HEK293 (cell line): Measurements from ENCODE around the gene ARHGEF40.

Experiments
- CTCF ChIA-PET: fragments of 350-600 bp; formaldehyde crosslinking; extraction: SDS; loops from one replicate; lab custom pipeline; 2021; ENCODE audit warnings: antibody characterized with exemption; lab: Yijun Ruan, JAX
- POLR2A ChIA-PET: fragments of 300-600 bp; formaldehyde crosslinking; extraction: SDS; loops from one replicate; lab custom pipeline; 2020; ENCODE audit warnings: antibody characterized with exemption, inconsistent platforms; lab: Yijun Ruan, JAX
- H3K27ac ChIP-seq: fragments of 200-500 bp; sonication (Bioruptor generic); 2 replicates; pipeline ENCODE4 v1.5.1; 2014; ENCODE audit warnings: low read depth, low read length, control low read depth, inconsistent platforms; ENCODE audit errors: extremely low read depth
- H3K36me3 ChIP-seq, 2 experiments: fragments of 200-500 bp in 1 of 2; sonication (Bioruptor generic) in 1 of 2; 1 replicate in 1 of 2; 2 replicates in 1 of 2; pipeline ENCODE4 v1.5.1; 2014 to 2017; ENCODE audit warnings: inconsistent platforms in 2 of 2, low read length in 2 of 2; ENCODE audit not compliant: control insufficient read depth in 2 of 2, insufficient read depth in 1 of 2
- H3K4me1 ChIP-seq: fragments of 200-500 bp; sonication (Bioruptor generic); 2 replicates; pipeline ENCODE4 v1.5.1; 2014; ENCODE audit warnings: mild to moderate bottlenecking, low read length, inconsistent platforms; ENCODE audit not compliant: control insufficient read depth, insufficient read depth
- H3K4me3 ChIP-seq: 2 replicates; pipeline ENCODE4 v1.5.1; 2011; ENCODE audit warnings: low read depth, mild to moderate bottlenecking, control low read depth, low read length, moderate library complexity
- H3K9me3 ChIP-seq: fragments of 200-500 bp; sonication (Bioruptor generic); 2 replicates; pipeline ENCODE4 v1.5.1; 2014; ENCODE audit warnings: low read depth, low read length, inconsistent platforms; ENCODE audit not compliant: control insufficient read depth, insufficient read depth
- GLIS1 ChIP-seq: fragments of 450-650 bp; formaldehyde crosslinking; IDR thresholded peaks from 2 replicates; pipeline ENCODE4 v1.5.1; 2016; ENCODE audit warnings: missing biosample characterization, missing genetic modification characterization
- HOXA7 ChIP-seq: sonication (generic); formaldehyde crosslinking; IDR thresholded peaks from 2 replicates; pipeline ENCODE4 v1.8.1; 2022; ENCODE audit warnings: missing genetic modification reagents, borderline replicate concordance
- HOXD13 ChIP-seq: sonication (generic); formaldehyde crosslinking; IDR thresholded peaks from 2 replicates; pipeline ENCODE4 v1.8.0; 2022; ENCODE audit warnings: missing genetic modification reagents, borderline replicate concordance
- IKZF3 ChIP-seq: fragments of 450-650 bp; IDR thresholded peaks from 2 replicates; pipeline ENCODE4 v1.5.0; 2018; ENCODE audit warnings: missing biosample characterization, mild to moderate bottlenecking, missing genetic modification characterization, moderate library complexity
- SP7 ChIP-seq: fragments of 450-650 bp; formaldehyde crosslinking; IDR thresholded peaks from 2 replicates; pipeline ENCODE4 v1.5.1; 2016; ENCODE audit warnings: missing biosample characterization, missing genetic modification characterization
- ZNF121 ChIP-seq: fragments of 450-650 bp; formaldehyde crosslinking; IDR thresholded peaks from 2 replicates; pipeline ENCODE4 v1.5.1; 2016; ENCODE audit warnings: missing biosample characterization, missing genetic modification characterization
- ZNF16 ChIP-seq: fragments of 450-650 bp; formaldehyde crosslinking; IDR thresholded peaks from 2 replicates; pipeline ENCODE4 v1.5.1; 2016; ENCODE audit warnings: low read depth, missing biosample characterization, missing genetic modification characterization
- ZNF211 ChIP-seq: fragments of 450-650 bp; formaldehyde crosslinking; IDR thresholded peaks from 2 replicates; pipeline ENCODE4 v1.5.1; 2016; ENCODE audit warnings: low read depth, missing biosample characterization, missing genetic modification characterization
- ZNF324 ChIP-seq: fragments of 450-650 bp; formaldehyde crosslinking; IDR thresholded peaks from 2 replicates; pipeline ENCODE4 v1.5.1; 2016; ENCODE audit warnings: missing biosample characterization, missing genetic modification characterization
- ZNF341 ChIP-seq: fragments of 450-650 bp; formaldehyde crosslinking; IDR thresholded peaks from 2 replicates; pipeline ENCODE4; 2016; ENCODE audit warnings: low read depth, missing biosample characterization, missing genetic modification characterization
- ZNF350 ChIP-seq: fragments of 450-650 bp; formaldehyde crosslinking; IDR thresholded peaks from 2 replicates; pipeline ENCODE4 v1.5.0; 2017; ENCODE audit warnings: missing biosample characterization, mild to moderate bottlenecking, missing genetic modification characterization
- ZNF530 ChIP-seq: fragments of 450-650 bp; formaldehyde crosslinking; IDR thresholded peaks from 2 replicates; pipeline ENCODE4 v1.5.1; 2016; ENCODE audit warnings: low read depth, missing biosample characterization, missing genetic modification characterization
- ZNF555 ChIP-seq: fragments of 450-650 bp; formaldehyde crosslinking; conservative IDR thresholded peaks from 2 replicates; pipeline ENCODE4 v1.5.1; 2017; ENCODE audit warnings: missing biosample characterization, mild to moderate bottlenecking, missing genetic modification characterization, inconsistent platforms
- ZNF624 ChIP-seq: fragments of 450-650 bp; formaldehyde crosslinking; IDR thresholded peaks from 2 replicates; pipeline ENCODE4 v1.5.1; 2017; ENCODE audit warnings: missing biosample characterization, missing genetic modification characterization
- ZNF670 ChIP-seq: fragments of 450-650 bp; formaldehyde crosslinking; IDR thresholded peaks from 2 replicates; pipeline ENCODE4 v1.5.1; 2016; ENCODE audit warnings: missing biosample characterization, missing genetic modification characterization, low read depth
- ZNF776 ChIP-seq: fragments of 450-650 bp; formaldehyde crosslinking; IDR thresholded peaks from 2 replicates; pipeline ENCODE4 v1.5.0; 2017; ENCODE audit warnings: missing biosample characterization, missing genetic modification characterization, borderline replicate concordance
- ZNF791 ChIP-seq: fragments of 450-650 bp; formaldehyde crosslinking; IDR thresholded peaks from 2 replicates; pipeline ENCODE4 v1.5.1; 2016; ENCODE audit warnings: missing biosample characterization, missing genetic modification characterization
- TF ChIP-seq, protein P1 (sequence below): fragments of 450-650 bp; formaldehyde crosslinking; IDR thresholded peaks from 2 replicates; pipeline ENCODE4 v1.5.1; 2016; ENCODE audit warnings: missing biosample characterization, missing genetic modification characterization
- TF ChIP-seq, protein P2 (sequence below): fragments of 450-650 bp; formaldehyde crosslinking; IDR thresholded peaks from 2 replicates; pipeline ENCODE4 v1.5.1; 2017; ENCODE audit warnings: missing biosample characterization, missing genetic modification characterization
- TF ChIP-seq, protein P3 (sequence below): fragments of 450-650 bp; formaldehyde crosslinking; IDR thresholded peaks from 2 replicates; pipeline ENCODE4 v1.5.1; 2017; ENCODE audit warnings: missing biosample characterization, missing genetic modification characterization
- TF ChIP-seq, protein P4 (sequence below): fragments of 450-650 bp; formaldehyde crosslinking; IDR thresholded peaks from 2 replicates; pipeline ENCODE4 v1.5.1; 2017; ENCODE audit warnings: missing biosample characterization, mild to moderate bottlenecking, missing genetic modification characterization, moderate library complexity
- TF ChIP-seq, protein P5 (sequence below): IDR thresholded peaks from 2 replicates; pipeline ENCODE4 v1.6.1; 2011; ENCODE audit warnings: mild to moderate bottlenecking, low read depth, low read length, borderline replicate concordance
- TF ChIP-seq, protein P6 (sequence below): fragments of 450-650 bp; formaldehyde crosslinking; IDR thresholded peaks from 2 replicates; pipeline ENCODE4 v1.5.1; 2016; ENCODE audit warnings: missing biosample characterization, missing genetic modification characterization

The ARHGEF40 gene

DNA sequence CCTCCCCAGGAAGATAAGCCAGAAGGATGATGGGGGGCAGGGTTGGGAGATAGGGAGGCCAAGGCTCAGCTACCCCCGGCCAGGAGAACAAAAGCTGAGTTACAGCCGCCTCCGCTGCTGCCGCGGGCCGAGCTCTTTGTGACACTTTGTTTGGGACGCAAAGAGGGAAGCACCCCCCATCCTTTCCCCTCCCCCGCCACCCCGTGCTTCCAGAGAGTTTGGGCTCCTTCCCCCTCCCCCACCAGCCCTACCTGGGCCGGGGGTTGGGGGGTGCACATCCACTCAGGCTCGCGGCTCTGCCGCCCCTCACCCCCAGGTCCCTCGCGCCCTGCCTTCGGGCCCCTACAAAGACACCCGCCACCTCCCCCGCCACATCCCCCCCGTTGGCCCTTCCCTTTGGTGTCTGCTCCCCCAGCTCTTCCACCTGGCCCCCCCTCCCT is 27.6 kb downstream of the ARHGEF40 start (continued):
- no peak for TF ChIP-seq ZNF530 (tag by site-specific recombination)
- TF ChIP-seq, protein P1, sequence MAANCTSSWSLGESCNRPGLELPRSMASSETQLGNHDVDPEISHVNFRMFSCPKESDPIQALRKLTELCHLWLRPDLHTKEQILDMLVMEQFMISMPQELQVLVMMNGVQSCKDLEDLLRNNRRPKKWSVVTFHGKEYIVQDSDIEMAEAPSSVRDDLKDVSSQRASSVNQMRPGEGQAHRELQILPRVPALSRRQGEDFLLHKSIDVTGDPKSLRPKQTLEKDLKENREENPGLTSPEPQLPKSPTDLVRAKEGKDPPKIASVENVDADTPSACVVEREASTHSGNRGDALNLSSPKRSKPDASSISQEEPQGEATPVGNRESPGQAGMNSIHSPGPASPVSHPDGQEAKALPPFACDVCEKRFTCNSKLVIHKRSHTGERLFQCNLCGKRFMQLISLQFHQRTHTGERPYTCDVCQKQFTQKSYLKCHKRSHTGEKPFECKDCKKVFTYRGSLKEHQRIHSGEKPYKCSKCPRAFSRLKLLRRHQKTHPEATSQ (tag by site-specific recombination), result no peak
- TF ChIP-seq, protein P2, sequence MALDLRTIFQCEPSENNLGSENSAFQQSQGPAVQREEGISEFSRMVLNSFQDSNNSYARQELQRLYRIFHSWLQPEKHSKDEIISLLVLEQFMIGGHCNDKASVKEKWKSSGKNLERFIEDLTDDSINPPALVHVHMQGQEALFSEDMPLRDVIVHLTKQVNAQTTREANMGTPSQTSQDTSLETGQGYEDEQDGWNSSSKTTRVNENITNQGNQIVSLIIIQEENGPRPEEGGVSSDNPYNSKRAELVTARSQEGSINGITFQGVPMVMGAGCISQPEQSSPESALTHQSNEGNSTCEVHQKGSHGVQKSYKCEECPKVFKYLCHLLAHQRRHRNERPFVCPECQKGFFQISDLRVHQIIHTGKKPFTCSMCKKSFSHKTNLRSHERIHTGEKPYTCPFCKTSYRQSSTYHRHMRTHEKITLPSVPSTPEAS (tag by site-specific recombination), result no peak
- peak; percentile 20; the same call in 1 of the 2 replicates for TF ChIP-seq ZNF341 (tag by site-specific recombination)
- TF ChIP-seq ZNF791 (tag by site-specific recombination), result no peak
- TF ChIP-seq, protein P3, sequence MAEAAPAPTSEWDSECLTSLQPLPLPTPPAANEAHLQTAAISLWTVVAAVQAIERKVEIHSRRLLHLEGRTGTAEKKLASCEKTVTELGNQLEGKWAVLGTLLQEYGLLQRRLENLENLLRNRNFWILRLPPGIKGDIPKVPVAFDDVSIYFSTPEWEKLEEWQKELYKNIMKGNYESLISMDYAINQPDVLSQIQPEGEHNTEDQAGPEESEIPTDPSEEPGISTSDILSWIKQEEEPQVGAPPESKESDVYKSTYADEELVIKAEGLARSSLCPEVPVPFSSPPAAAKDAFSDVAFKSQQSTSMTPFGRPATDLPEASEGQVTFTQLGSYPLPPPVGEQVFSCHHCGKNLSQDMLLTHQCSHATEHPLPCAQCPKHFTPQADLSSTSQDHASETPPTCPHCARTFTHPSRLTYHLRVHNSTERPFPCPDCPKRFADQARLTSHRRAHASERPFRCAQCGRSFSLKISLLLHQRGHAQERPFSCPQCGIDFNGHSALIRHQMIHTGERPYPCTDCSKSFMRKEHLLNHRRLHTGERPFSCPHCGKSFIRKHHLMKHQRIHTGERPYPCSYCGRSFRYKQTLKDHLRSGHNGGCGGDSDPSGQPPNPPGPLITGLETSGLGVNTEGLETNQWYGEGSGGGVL (tag by site-specific recombination), result peak; percentile 28; the same call in 1 of the 2 replicates
- TF ChIP-seq, protein P4, sequence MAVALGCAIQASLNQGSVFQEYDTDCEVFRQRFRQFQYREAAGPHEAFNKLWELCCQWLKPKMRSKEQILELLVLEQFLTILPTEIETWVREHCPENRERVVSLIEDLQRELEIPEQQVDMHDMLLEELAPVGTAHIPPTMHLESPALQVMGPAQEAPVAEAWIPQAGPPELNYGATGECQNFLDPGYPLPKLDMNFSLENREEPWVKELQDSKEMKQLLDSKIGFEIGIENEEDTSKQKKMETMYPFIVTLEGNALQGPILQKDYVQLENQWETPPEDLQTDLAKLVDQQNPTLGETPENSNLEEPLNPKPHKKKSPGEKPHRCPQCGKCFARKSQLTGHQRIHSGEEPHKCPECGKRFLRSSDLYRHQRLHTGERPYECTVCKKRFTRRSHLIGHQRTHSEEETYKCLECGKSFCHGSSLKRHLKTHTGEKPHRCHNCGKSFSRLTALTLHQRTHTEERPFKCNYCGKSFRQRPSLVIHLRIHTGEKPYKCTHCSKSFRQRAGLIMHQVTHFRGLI (tag by site-specific recombination), result no peak
- TF ChIP-seq ZNF121, result no peak
- no peak for TF ChIP-seq ZNF624 (tag by site-specific recombination)
- TF ChIP-seq, protein P5, sequence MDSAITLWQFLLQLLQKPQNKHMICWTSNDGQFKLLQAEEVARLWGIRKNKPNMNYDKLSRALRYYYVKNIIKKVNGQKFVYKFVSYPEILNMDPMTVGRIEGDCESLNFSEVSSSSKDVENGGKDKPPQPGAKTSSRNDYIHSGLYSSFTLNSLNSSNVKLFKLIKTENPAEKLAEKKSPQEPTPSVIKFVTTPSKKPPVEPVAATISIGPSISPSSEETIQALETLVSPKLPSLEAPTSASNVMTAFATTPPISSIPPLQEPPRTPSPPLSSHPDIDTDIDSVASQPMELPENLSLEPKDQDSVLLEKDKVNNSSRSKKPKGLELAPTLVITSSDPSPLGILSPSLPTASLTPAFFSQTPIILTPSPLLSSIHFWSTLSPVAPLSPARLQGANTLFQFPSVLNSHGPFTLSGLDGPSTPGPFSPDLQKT, result no peak
- TF ChIP-seq, protein P6, sequence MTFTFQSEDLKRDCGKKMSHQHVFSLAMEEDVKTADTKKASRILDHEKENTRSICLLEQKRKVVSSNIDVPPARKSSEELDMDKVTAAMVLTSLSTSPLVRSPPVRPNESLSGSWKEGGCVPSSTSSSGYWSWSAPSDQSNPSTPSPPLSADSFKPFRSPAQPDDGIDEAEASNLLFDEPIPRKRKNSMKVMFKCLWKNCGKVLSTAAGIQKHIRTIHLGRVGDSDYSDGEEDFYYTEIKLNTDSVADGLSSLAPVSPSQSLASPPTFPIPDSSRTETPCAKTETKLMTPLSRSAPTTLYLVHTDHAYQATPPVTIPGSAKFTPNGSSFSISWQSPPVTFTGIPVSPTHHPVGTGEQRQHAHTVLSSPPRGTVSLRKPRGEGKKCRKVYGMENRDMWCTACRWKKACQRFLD (tag by site-specific recombination), result no peak
- TF ChIP-seq ZNF670 (tag by site-specific recombination), result no peak
- no peak for TF ChIP-seq ZNF555
- no peak for TF ChIP-seq ZNF350 (tag by site-specific recombination)

DNA sequence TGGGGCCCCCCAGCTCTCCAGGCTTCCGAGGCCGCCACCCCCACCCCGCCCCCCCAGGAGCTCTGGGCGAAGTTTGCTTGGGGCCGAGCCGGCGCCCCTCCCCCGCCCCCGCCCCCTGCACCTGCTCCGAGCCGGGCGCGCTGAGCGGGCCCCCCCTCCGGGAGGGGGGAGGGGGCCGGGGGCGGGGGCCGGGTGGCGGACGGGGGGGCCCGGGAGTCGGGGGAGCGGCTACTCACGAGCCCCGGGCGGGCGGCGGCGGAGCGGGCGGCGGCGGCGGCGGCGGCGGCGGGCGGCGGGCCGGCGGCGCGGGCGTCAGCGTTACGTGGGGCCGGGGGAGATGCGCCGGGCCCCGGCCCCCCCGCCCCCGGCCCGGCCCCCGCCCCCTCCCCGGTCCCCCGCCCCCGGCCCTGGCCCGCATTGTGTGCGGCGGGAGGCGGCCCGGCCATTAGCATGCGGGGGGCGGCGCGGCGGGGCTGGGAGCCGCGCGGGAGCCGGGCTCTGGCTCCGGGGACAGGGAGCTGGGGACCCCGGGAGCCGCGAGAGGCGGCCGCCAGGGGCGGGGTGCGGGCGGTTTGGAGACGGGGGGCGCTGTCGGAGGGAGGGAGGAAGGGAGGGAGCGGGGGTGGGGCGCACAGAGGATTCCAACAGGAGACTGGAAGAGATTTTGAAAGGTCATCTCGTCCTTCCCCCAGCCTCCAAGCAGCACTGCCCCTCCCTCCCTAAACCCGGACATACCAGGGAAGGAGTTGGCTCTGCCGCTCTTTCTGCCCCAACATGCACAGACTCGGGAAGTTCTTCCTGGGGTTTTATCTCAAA is 28.2 kb downstream of the ARHGEF40 start, which contains the start of gene ZNF219:
TSS of gene ZNF219 (minus strand) at position 580 of the 816 bp plus-strand sequence. CDS start 5,064 bp downstream, outside the sequence.
- Histone ChIP-seq H3K9me3 (no peaks in the 10 kb centered on the region), H3K4me3 (peak within 1 kb of the TSS; percentile 56), H3K4me1 (peaks cover 23% of the 10 kb centered on the region), H3K36me3 (peaks cover 0 to under 1% of the 10 kb centered on the region in 2 experiments; a peak in 1 of 3 replicates), H3K27ac (peak within 1 kb of the TSS; percentile 72)
- ChIA-PET POLR2A (interaction anchor here (0.9 to 2.9 kb wide), 4 partner anchors 9 to 35 kb away, joined by 3 to 18 read pairs (median 4); partner anchors contain the start of gene ARHGEF40), CTCF (interaction anchor here (1.3 to 6.9 kb wide), 4 partner anchors 9 to 82 kb away, joined by 6 to 136 read pairs (median 7); no protein-coding TSS in a partner anchor)
- TF ChIP-seq ZNF324 (tag by site-specific recombination) (no peak), ZNF16 (tag by site-specific recombination) (no peak), ZNF776 (tag by site-specific recombination) (no peak), GLIS1 (tag by site-specific recombination) (peak; percentile 41), HOXA7 (no peak), IKZF3 (tag by site-specific recombination) (peak; percentile 41; the same call in 1 of the 2 replicates), ZNF211 (tag by site-specific recombination) (no peak), SP7 (tag by site-specific recombination) (no peak; the same call in 1 of the 2 replicates), HOXD13 (no peak)
- TF ChIP-seq, protein P3 (tag by site-specific recombination), result peak; percentile 53; the same call in 1 of the 2 replicates
